IMR-90 (cell line): ENCODE measurements around the gene WDR47. TPM values are rescaled to one million over a fixed set of nuclear protein-coding genes. Genes with fewer than 3 reads are reported as not detected.

Experiments
- ATAC-seq: fragments of 200-7000 bp; cut with Tn5 transposase; 2 replicates; pipeline ENCODE4 v1.9.1; 2020; ENCODE audit warnings: low read depth, mild to moderate bottlenecking, moderate library complexity
- BruUV-seq: library from RNA; stranded (reverse); fragments of 400-500 nt; replicated peaks from 2 replicates; lab custom pipeline; 2021; lab: Mats Ljungman, UMichigan
- CTCF ChIA-PET: fragments of 300-600 bp; formaldehyde crosslinking; extraction: SDS; loops from one replicate; lab custom pipeline; 2021; ENCODE audit warnings: antibody characterized with exemption; lab: Yijun Ruan, JAX
- POLR2A ChIA-PET: fragments of 300-600 bp; sonication (Branson Sonifier 250); formaldehyde crosslinking; loops from one replicate; lab custom pipeline; 2022; ENCODE audit warnings: antibody characterized with exemption; ENCODE audit not compliant: unreplicated experiment; lab: Charles Lee
- DNase-seq: peaks from one replicate; pipeline ENCODE4 v3.0.0; 2013
- H2AFZ ChIP-seq: replicated peaks from 2 replicates; pipeline ENCODE3; 2013; ENCODE audit warnings: low read length, mild to moderate bottlenecking; ENCODE audit not compliant: poor library complexity
- H2AK5ac ChIP-seq: 2 replicates; pipeline ENCODE4 v1.6.1; 2013; ENCODE audit warnings: low read depth, low read length, inconsistent platforms
- H2AK9ac ChIP-seq: replicated peaks from 2 replicates; pipeline ENCODE3; 2013; ENCODE audit warnings: mild to moderate bottlenecking, low read depth, low read length, moderate library complexity; ENCODE audit not compliant: poor library complexity
- H2BK120ac ChIP-seq: 2 replicates; pipeline ENCODE4 v1.6.1; 2013; ENCODE audit warnings: low read depth, low read length, inconsistent platforms
- H2BK15ac ChIP-seq: 3 replicates; pipeline ENCODE4 v1.6.1; 2013; ENCODE audit warnings: low read depth, low read length, inconsistent platforms
- H2BK20ac ChIP-seq: 2 replicates; pipeline ENCODE4 v1.6.1; 2013; ENCODE audit warnings: low read depth, mild to moderate bottlenecking, inconsistent platforms, low read length, moderate library complexity
- H2BK5ac ChIP-seq: 2 replicates; pipeline ENCODE4 v1.6.1; 2013; ENCODE audit warnings: mild to moderate bottlenecking, low read depth, low read length, inconsistent platforms; ENCODE audit not compliant: poor library complexity, severe bottlenecking
- H3K14ac ChIP-seq: replicated peaks from 2 replicates; pipeline ENCODE4 v1.6.1; 2013; ENCODE audit warnings: low read depth, low read length, inconsistent platforms
- H3K18ac ChIP-seq: 2 replicates; pipeline ENCODE4 v1.6.1; 2013; ENCODE audit warnings: low read depth, low read length, control low read depth
- H3K23ac ChIP-seq: 2 replicates; pipeline ENCODE4 v1.6.1; 2013; ENCODE audit warnings: low read depth, low read length, inconsistent platforms
- H3K27ac ChIP-seq: 2 replicates; pipeline ENCODE4 v1.5.1; 2013; ENCODE audit warnings: mild to moderate bottlenecking, control low read depth, low read length; ENCODE audit not compliant: insufficient read depth
- H3K27me3 ChIP-seq: 2 replicates; pipeline ENCODE4 v1.6.1; 2013; ENCODE audit warnings: low read length; ENCODE audit not compliant: control insufficient read depth, insufficient read depth
- H3K36me3 ChIP-seq: 2 replicates; pipeline ENCODE4 v1.6.1; 2013; ENCODE audit warnings: low read length, mixed read lengths; ENCODE audit not compliant: control insufficient read depth, insufficient read depth
- H3K4ac ChIP-seq: 2 replicates; pipeline ENCODE4 v1.6.1; 2013; ENCODE audit warnings: low read depth, low read length, inconsistent platforms
- H3K4me1 ChIP-seq: 2 replicates; pipeline ENCODE4 v1.6.1; 2013; ENCODE audit warnings: low read length, mixed read lengths; ENCODE audit not compliant: control insufficient read depth, insufficient read depth
- H3K4me2 ChIP-seq: 2 replicates; pipeline ENCODE4 v1.6.1; 2013; ENCODE audit warnings: low read depth, mild to moderate bottlenecking, control low read depth, low read length, moderate library complexity
- H3K4me3 ChIP-seq: 2 replicates; pipeline ENCODE4 v1.5.1; 2013; ENCODE audit warnings: low read depth, mild to moderate bottlenecking, control low read depth, low read length, moderate library complexity; ENCODE audit not compliant: insufficient read depth
- H3K56ac ChIP-seq: 2 replicates; pipeline ENCODE4 v1.6.1; 2013; ENCODE audit warnings: low read length, inconsistent platforms; ENCODE audit not compliant: insufficient read depth; ENCODE audit errors: extremely low read depth
- H3K79me1 ChIP-seq, 2 experiments: 2 replicates each; pipeline ENCODE4 v1.6.1; 2013; ENCODE audit warnings: low read length in 2 of 2, inconsistent platforms in 1 of 2, low read depth in 1 of 2
- H3K9ac ChIP-seq: 2 replicates; pipeline ENCODE4 v1.6.1; 2013; ENCODE audit warnings: low read depth, low read length, control low read depth
- H3K9me1 ChIP-seq: 2 replicates; pipeline ENCODE4 v1.6.1; 2013; ENCODE audit warnings: low read length, inconsistent platforms; ENCODE audit not compliant: insufficient read depth
- H3K9me3 ChIP-seq: 2 replicates; pipeline ENCODE4 v1.6.1; 2013; ENCODE audit warnings: low read length; ENCODE audit not compliant: control insufficient read depth, insufficient read depth
- H4K20me1 ChIP-seq: 2 replicates; pipeline ENCODE4 v1.6.1; 2013; ENCODE audit warnings: low read length, inconsistent platforms; ENCODE audit not compliant: insufficient read depth
- H4K5ac ChIP-seq: 2 replicates; pipeline ENCODE4 v1.6.1; 2013; ENCODE audit warnings: mild to moderate bottlenecking, low read depth, low read length, control low read depth
- H4K8ac ChIP-seq, 2 experiments: 2 replicates each; pipeline ENCODE4 v1.6.1; 2013; ENCODE audit warnings: low read depth in 2 of 2, low read length in 2 of 2, control low read depth in 1 of 2, inconsistent platforms in 1 of 2
- H4K91ac ChIP-seq: 2 replicates; pipeline ENCODE4 v1.6.1; 2013; ENCODE audit warnings: low read depth, low read length, inconsistent platforms; ENCODE audit not compliant: insufficient read depth
- CHD1 ChIP-seq: IDR thresholded peaks from 2 replicates; pipeline ENCODE4 v1.6.1; 2012; ENCODE audit warnings: low read depth, low read length, improper control_type of control experiment
- FOS ChIP-seq: fragments of 150-350 bp; IDR thresholded peaks from 2 replicates; pipeline ENCODE4 v1.6.1; 2016; ENCODE audit warnings: low read depth, low read length
- MAZ ChIP-seq: IDR thresholded peaks from 2 replicates; pipeline ENCODE4 v1.6.1; 2012; ENCODE audit warnings: low read depth, mild to moderate bottlenecking, low read length, improper control_type of control experiment, moderate library complexity, borderline replicate concordance
- MXI1 ChIP-seq: IDR thresholded peaks from 2 replicates; pipeline ENCODE4 v1.6.1; 2012; ENCODE audit warnings: low read depth, mild to moderate bottlenecking, low read length, moderate library complexity, borderline replicate concordance
- NFE2L2 ChIP-seq: fragments of 150-350 bp; IDR thresholded peaks from 2 replicates; pipeline ENCODE4 v1.6.1; 2016; ENCODE audit warnings: low read depth, mild to moderate bottlenecking, low read length
- POLR2A ChIP-seq: IDR thresholded peaks from 2 replicates; pipeline ENCODE4 v1.6.1; 2012; ENCODE audit warnings: mild to moderate bottlenecking, low read depth, low read length
- USF2 ChIP-seq: fragments of 150-350 bp; IDR thresholded peaks from 2 replicates; pipeline ENCODE4 v1.6.1; 2017; ENCODE audit warnings: mild to moderate bottlenecking, antibody characterized with exemption, low read length, low read depth
- WGBS, 2 experiments: methylation state at CpG; one replicate each; pipeline versions ENCODE4 v1.1.5 to v1.1.7; 2013; ENCODE audit warnings: missing lambda C conversion rate in 2 of 2; ENCODE audit not compliant: insufficient read length in 1 of 2; ENCODE audit errors: extremely low coverage in 2 of 2; 5-methylcytosine and 5-hydroxymethylcytosine counted together
- dilution Hi-C: fragments of 300-500 bp; cut with HindIII; formaldehyde crosslinking; loops from one replicate; pipeline ENCODE4 v1.14.3; 2018; ENCODE audit warnings: low sequenced_read_pairs; ENCODE audit not compliant: unreplicated experiment
- in situ Hi-C: fragments of 300-500 bp; cut with MboI; formaldehyde crosslinking; loops from 3 replicates; pipeline ENCODE4 v1.14.3; 2019; ENCODE audit warnings: low sequenced_read_pairs, inconsistent platforms, mixed read lengths
- intact Hi-C: fragments of 100-400 bp; cut with micrococcal nuclease; formaldehyde crosslinking; loops from 2 replicates; pipeline ENCODE4 v1.10.0; 2022
- polyA plus RNA-seq, 3 experiments: library from polyadenylated mRNA; depleted of rRNA; stranded (reverse); fragments of >200 nt; gene quantifications; 2 replicates each; pipeline ENCODE4 v1.2.3, GENCODE V29; 2012; ENCODE audit warnings: low replicate concordance in 1 of 3
- total RNA-seq: library from RNA; depleted of rRNA; stranded (reverse); fragments of >200 nt; gene quantifications from 2 replicates; pipeline ENCODE4 v1.2.3, GENCODE V29; 2012

Gene WDR47
- total and polyA plus RNA-seq, 2 of the 4 experiments (the other 2 are of a cell fraction), result 8.2 to 17.4 TPM

GRCh38 chr1:109091078-109091838, 49.4 kb upstream of the WDR47 start:
- no peaks in the 10 kb centered on the region for H3K27me3 ChIP-seq
- peak overlapping the region; percentile 73; the same call in 2 of the 3 replicates for H2BK15ac ChIP-seq
- H4K5ac ChIP-seq, result peak overlapping the region; percentile 72
- peak overlapping the region; percentile 97 for H2AFZ ChIP-seq
- H3K4me3 ChIP-seq, result peak overlapping the region; percentile 87
- H3K79me1 ChIP-seq, result peaks cover 26 to 51% of the 10 kb centered on the region in 2 experiments
- peak overlapping the region; percentile 70; the same call in 1 of the 2 replicates for H2BK120ac ChIP-seq
- H3K14ac ChIP-seq, result peak overlapping the region; percentile 94
- no peaks in the 10 kb centered on the region for H3K9me1 ChIP-seq
- in situ Hi-C loops, result no loop called here
- H3K23ac ChIP-seq, result peak overlapping the region; percentile 75
- dilution Hi-C loops, result no loop called here
- CTCF ChIA-PET, result interaction anchor here (1.7 kb wide), 2 partner anchors 9 to 21 kb away, joined by 4 to 6 read pairs; a partner anchor contains a TSS
- peak overlapping the region; percentile 96 for H3K4ac ChIP-seq
- WGBS, 2 experiments, result 0% methylated on average over 2 of the region's 13 CpGs; no CpG with 5 or more reads in 1 of the 2 experiments
- BruUV-seq, result no TSS peak
- no peaks in the 10 kb centered on the region for H4K20me1 ChIP-seq
- H2BK5ac ChIP-seq, result peak overlapping the region; percentile 96
- peak; percentile 59 for DNase-seq
- peak overlapping the region; percentile 98 for H3K27ac ChIP-seq
- peak overlapping the region; percentile 47 to 85 for H4K8ac ChIP-seq
- no peak for TF ChIP-seq USF2
- no peak for TF ChIP-seq FOS
- TF ChIP-seq MXI1, result peak; percentile 75
- TF ChIP-seq POLR2A, result peak; percentile 56
- TF ChIP-seq MAZ, result no peak
- TF ChIP-seq CHD1, result 0 out of 2 replicates have a peak, but pooled peaks have one; percentile 12
- TF ChIP-seq NFE2L2, result 0 out of 2 replicates have a peak, but pooled peaks have one; percentile 17
- intact Hi-C loops, result no loop called here
- peak overlapping the region; percentile 31; the same call in 1 of the 2 replicates for H2AK5ac ChIP-seq
- H3K18ac ChIP-seq, result peak overlapping the region; percentile 45
- H3K9ac ChIP-seq, result peak overlapping the region; percentile 94
- 0 out of 2 replicates have a peak overlapping the region, but pooled peaks have one; percentile 15 for H2BK20ac ChIP-seq
- peak overlapping the region; percentile 95 for H3K4me2 ChIP-seq
- H3K4me1 ChIP-seq, result peaks cover 8% of the 10 kb centered on the region; the same call in 1 of the 2 replicates
- peak overlapping the region; percentile 93 for H4K91ac ChIP-seq
- peak overlapping the region; percentile 90 for H2AK9ac ChIP-seq
- POLR2A ChIA-PET, result interaction anchor here (1.2 kb wide), 1 partner anchor 15 kb away, joined by 3 read pairs; the partner anchor contains the start of gene TAF13
- ATAC-seq, result peak; percentile 73
- H3K9me3 ChIP-seq, result no peaks in the 10 kb centered on the region
- H3K56ac ChIP-seq, result peak overlapping the region; percentile 94
- H3K36me3 ChIP-seq, result peaks cover 3% of the 10 kb centered on the region; the same call in 1 of the 2 replicates
